Measurements from ENCODE around the gene USP17L30.
"Not testable (repeated sequence)": the region's sequence is repeated elsewhere in the genome, so short reads cannot be mapped to it uniquely, and the experiment has no call there.

DNA sequence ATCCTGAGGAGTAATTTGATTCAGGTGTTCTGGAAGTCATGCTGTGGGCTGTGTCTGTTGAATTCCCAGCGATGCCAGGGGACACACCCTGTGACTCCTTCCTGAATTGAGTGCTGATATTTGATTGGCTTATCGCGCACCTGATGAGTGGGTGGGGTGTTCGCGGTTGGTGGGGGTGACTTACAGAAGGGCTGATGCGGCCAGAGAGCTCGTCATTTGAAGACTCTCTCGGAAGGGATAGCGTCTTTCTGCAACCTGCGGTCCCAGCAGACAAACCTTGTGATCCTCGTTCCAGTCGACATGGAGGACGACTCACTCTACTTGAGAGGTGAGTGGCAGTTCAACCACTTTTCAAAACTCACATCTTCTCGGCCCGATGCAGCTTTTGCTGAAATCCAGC is 14.3 kb upstream of the USP17L30 start, which contains the start of gene USP17L28:
- TF ChIP-seq POLR2AphosphoS5 (IDR thresholded peaks at IDR 0.05; ENCODE audit: low read depth, low read length); POLR2A (IDR thresholded peaks at IDR 0.05; ENCODE audit: low read depth, low read length); PAX5 (IDR thresholded peaks at IDR 0.05; ENCODE audit: insufficient read depth, low read length, severe bottlenecking); SPI1 (IDR thresholded peaks at IDR 0.05; ENCODE audit: low read depth, low read length); TAF1 (IDR thresholded peaks at IDR 0.05; ENCODE audit: low read depth, low read length); POU2F2 (IDR thresholded peaks at IDR 0.05; ENCODE audit: low read depth, low read length): not testable (repeated sequence)
